HG03103 (cell line): ENCODE data around the gene RNFT2.
"Not testable (repeated sequence)": the region's sequence is repeated elsewhere in the genome, so short reads cannot be mapped to it uniquely, and the experiment has no call there.

ENCODE experiments used
- ATAC-seq: cut with Tn5 transposase; IDR thresholded peaks from one replicate; pipeline ENCODE4 v1.9.1; 2021; ENCODE audit warnings: low read depth; ENCODE audit not compliant: unreplicated experiment

RNFT2 gene

DNA sequence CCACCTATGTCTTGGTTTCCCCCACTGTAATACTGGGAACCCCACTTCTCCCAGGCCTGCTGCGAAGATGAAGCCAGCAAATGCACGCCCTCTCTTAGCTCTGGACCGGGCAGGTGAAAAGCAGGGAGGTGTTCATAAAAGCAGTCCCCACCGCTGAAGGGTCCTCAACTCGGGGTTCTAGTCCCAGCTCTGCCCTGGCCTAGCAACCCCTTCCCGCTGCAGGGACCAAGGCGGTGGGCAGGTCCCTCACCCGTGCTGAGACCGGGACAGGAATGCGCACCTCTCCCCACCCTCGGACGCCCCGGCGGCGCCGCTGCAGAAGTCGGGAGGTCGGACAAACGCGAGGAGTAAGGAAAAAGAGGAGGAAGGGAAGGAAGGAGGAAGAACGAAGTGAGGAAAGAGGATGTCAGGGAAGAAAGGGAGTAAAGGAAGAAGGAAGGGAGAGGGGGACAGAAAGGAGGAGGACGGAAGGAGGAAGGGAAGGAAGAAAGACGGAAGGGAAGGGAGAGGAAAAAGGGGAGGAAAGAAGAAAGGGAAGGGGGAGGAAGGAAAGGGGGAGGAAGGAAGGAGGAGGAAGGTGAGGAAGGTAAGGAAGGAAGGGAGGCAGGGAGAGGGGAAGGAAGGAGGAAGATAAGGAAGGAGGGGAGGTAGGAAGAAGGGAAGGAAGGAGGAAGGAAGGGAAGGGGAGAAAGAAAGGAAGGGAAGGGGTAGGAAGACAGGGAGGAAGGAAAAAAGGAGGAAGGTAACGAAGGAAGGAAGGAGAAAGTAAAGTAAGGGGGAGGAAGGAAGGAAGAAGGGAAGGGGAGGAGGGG lies 947 bp upstream of the RNFT2 start:
- no peak for ATAC-seq

DNA sequence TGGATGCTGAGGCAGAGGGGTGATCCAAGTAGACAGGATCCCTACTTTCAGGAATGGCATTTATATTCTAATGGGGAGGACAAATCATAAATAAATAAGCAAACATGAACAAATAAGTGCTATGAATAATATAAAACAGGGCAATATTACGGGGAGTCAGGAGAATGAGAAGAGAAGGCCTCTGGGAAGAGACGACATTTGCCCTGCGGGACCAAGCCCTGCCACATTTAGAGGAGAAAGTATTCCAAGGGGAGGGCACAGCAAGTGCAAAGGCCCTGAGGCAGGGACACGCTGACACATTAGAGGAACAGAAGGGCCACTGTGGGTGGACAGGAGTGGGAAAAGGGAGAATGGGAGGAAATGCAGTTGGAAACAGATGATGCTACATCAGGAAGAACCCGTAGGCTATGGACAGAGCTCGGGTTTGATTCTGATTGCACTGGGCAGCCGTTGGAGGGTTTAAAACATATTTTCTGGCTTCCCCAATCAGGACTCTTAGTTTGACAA lies 1.3 kb downstream of the RNFT2 start:
- no peak for ATAC-seq

DNA sequence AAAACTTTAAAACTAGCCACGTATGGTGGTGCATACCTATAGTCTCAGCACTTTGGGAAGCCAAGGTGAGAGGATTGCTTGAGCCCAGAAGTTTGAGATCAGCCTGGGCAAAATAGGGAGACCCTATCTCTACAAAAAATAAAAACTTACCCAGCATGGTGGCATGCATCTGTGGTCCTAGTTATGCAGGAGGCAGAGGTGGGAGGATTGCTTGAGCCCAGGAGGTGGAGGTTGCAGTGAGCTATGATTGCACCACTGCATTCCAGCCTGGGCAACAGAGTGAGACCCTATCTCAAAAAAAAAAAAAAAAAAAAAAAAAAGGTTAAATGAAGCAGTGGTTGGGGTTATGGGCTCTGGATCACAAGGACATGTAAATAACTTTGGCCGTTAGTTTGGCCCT lies 4.7 kb downstream of the RNFT2 start:
- not testable (repeated sequence) for ATAC-seq

DNA sequence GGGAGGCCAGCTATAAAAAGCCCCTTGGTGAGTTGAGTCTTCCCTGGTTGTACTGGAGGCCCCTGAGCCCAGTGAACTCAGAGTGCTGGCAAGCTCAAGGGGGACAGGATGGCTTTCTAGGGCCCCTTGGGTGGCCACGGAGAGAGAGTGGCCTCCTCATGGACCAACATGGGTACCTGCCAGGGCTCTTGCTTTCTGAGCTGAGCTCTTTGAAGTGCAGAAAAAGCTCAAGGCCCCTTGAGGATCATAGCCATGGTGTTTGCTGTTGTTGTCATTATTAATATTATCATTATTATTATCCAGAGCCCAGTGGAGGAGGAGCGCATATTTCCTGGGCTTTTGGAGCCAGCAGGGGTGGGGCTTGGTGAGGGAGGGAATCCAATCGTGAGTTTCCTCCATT lies 6.7 kb downstream of the RNFT2 start:
- ATAC-seq = no peak

DNA sequence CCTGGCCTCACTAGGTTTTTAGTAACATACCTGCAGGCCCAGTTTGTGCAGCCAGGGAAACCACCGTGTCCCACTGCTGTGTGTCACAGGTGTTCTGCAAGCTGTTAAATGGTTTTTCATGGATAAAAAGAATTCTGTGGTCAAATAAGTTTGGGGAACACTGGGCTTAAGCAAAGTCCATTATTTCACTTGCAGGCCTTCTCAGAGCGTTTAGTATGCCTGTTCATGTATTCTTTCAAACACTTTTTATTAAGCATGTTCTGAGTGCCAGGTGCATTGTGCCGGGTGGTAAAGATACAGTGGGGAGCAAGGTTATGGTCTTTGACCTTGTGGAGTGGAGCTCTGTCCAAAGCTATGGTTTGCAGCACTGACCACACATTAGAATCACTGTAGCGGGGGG lies 7.4 kb downstream of the RNFT2 start:
- no peak for ATAC-seq

DNA sequence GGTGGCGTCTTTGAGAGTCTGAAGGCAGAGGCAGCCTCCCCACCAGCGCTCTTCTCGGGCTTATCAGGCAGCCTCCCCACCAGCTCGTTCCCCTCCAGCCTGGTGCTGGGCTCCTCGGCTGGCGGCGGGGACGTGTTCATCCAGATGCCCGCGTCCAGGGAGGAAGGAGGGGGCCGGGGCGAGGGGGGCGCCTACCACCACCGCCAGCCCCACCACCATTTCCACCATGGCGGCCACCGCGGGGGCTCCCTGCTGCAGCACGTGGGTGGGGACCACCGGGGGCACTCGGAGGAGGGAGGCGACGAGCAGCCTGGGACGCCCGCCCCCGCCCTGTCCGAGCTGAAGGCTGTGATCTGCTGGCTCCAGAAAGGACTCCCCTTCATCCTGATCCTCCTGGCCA lies 11.8 kb downstream of the RNFT2 start:
- no peak for ATAC-seq

DNA sequence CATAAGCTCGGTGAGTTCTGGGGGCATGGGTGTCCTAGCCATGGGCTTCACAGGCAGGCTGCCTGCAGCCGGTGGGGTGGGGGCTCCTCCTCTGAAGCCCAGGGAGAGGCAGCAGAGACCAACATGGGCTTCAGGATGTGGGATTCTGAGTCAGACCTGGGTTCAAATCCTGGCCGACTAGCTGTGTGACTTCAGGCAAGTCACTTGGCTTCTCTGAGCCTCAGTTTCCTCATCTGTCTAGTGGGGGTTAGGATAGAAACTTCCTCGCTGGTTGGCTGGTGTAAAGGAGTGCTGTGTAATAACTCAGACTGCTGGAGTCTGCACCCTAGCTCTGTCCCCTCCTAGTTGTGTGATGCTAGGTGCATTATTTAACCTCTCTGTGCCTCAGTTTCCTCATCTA lies 12.2 kb downstream of the RNFT2 start:
- ATAC-seq = no peak

DNA sequence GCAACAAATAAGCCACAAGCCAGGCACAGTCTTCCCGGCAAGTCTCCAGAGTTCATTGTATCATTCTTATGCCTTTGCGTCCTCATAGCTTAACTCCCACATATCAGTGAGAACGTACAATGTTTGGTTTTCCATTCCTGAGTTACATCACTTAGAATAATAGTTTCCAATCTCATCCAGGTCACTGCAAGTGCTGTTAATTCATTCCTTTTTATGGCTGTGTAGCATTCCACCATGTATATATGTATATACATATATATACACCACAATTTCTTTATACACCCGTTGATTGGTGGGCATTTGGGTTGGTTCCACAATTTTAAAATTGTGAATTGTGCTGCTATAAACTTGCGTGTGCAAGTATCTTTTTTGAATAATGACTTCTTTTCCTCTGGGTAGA lies 16.0 kb downstream of the RNFT2 start:
- ATAC-seq = not testable (repeated sequence)

DNA sequence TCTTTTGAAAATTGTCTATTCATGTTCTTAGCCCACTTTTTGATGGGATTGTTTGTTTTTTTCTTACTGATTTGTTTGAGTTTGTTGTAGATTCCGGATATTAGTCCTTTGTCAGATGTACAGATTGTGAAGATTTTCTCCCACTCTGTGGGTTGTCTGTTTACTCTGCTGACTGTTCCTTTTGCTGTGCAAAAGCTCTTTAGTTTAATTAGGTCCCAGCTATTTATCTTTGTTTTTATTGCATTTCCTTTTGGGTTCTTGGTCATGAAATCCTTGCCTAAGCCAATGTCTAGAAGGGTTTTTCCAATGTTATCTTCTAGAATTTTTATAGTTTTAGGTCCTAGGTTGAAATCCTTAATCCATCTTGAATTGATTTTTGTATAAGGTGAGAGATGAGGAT lies 16.7 kb downstream of the RNFT2 start:
- not testable (repeated sequence) for ATAC-seq

DNA sequence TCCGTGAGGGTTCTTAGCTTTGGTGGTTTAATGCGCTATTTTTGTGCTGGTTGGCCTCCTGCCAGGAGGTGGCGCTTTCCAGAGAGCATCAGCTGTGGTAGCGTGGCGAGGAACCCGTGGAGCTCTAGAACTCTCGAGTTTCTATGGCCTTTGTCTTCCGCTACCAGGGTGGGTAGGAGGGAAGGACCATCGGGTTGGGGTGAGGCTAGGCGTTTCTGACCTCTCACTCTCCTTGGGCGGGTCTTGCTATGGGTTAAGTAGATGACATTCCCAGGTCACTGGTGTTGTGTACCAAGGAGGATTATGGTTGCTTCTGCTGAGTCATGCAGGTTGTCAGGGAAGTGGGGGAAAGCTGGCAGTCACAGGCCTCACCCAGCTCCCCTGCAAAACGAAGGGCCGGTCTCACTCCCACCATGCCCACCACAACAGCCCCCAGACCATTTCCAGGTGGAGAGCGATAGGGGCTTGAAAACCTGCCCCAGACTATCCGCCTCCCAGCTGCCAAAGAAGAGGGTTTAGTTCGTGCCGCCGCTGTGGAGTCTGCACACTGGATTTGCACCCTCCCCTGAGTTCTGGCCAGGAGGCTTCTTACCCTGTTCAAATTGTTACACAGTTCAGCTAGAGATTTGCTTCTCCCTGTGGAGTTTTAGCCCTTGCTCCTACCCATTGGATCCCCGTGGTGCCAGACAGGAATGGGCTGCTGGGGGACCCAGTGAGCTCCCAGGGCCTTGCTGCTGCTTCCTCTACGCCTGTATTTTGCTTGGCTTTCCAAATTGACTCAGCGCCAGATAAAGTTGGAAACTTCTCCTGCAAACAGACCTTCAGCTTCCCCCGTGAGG lies 21.9 kb downstream of the RNFT2 start:
- no peak for ATAC-seq

DNA sequence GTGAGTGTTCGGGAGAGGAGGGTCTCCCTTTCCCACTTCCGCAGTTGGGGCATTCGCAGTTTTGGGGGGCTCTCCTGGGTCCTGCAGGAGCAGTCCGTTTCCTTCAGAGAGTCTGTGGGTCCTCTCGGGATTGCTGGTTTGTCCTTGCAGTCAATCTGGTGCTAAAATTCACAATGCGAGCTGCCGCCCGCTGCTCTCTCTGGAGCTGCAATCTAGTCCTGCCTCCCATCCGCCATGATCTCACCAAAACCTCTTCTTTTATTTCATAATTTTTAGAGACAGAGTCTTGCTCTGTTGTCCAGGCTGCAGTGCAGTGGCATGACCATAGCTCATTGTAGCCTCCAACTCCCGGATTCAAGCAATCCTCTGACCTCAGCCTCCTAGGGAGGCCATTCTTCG lies 22.5 kb downstream of the RNFT2 start:
- ATAC-seq = no peak

DNA sequence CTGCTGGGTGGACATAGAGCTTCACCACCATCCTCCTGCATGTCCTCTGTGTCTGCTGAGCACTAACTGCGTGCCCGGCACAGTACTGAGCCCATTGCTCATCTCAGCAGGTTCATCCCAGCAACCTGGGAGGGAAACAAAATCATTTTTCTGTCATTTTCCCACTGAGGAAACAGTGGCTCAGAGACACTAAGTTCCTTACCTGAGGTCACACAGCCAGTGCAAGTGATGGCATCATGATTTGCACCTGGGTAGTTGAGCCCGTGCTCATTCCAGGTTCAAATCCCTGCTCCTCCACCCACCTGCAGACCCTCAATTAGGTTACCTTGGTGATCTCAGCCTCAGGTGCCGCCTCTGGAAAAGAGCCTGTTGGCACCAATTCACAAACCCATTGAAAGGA lies 23.4 kb downstream of the RNFT2 start:
- no peak for ATAC-seq

DNA sequence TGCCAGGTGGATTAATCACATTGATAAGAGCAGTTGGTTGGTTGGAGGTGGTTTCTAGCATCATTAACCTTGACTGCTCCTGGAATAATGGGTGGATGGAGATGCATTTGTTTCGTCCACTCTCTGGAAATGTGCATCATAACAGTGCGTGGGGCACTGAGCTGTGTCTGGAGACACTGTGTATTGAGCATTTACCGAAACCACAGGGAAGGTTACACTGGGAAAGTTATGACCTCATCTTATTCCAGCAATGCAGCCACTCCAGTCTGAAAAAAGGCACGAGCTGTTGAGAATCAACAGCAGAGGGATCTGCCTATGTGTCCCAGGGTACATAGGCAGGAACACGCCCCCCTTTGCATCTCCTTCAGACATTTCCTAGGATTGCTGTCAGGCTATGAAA lies 27.2 kb downstream of the RNFT2 start:
- ATAC-seq = no peak

DNA sequence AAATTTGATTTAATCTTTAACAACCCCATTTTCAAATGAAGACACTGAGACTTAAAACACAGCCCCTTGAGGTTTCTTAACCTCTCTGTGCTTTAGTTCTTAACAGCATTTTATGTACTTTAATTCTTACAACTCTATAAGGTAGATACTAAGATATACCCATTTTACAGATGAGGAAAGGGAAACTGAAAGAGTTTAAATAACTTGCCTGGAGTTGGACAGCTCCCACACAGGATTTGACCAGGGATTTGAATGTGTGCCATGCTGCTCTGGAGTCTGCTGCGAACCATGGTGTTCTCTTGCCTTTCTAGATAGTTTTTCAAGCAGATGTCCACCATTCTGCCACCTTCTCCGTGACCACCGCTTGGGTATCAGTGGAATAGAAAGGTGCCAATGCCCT lies 28.2 kb downstream of the RNFT2 start:
- ATAC-seq = no peak

DNA sequence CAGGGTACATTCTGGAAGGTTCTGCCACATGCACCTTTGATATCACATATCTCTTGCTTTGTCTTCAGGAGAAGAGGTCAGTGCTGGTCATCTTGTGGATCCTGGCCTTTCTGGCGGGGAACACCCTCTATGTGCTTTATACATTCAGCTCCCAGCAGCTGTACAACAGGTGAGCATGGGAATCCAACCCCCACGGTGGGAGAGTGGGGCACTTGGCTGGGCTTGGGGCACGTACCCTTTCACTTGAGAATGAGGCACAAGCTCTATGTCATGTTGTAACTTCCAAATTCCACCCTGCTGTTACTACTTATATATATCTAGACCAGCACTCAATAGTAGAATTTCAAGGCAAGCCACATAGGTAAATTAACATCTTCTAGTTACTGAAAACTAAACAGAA lies 28.6 kb downstream of the RNFT2 start:
- no peak for ATAC-seq

DNA sequence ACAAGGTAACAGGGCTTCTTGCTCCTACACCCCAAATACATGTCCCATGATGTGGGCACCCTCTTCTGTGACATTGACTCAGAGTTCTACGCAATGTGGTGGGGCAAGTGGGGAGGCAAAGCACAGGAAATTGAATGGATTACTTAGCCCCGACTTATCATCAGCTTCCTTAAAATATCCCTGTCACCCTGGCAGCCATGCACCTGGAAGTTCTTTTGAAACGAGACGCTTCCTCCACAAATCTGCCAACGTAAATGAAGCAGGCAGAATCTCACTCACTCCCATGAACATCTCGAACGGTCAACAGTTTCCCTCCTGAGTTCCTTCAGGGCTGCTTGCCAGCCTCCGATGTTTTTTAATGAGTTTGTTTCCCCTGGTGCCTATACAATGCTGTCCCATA lies 33.5 kb downstream of the RNFT2 start:
- ATAC-seq = no peak

DNA sequence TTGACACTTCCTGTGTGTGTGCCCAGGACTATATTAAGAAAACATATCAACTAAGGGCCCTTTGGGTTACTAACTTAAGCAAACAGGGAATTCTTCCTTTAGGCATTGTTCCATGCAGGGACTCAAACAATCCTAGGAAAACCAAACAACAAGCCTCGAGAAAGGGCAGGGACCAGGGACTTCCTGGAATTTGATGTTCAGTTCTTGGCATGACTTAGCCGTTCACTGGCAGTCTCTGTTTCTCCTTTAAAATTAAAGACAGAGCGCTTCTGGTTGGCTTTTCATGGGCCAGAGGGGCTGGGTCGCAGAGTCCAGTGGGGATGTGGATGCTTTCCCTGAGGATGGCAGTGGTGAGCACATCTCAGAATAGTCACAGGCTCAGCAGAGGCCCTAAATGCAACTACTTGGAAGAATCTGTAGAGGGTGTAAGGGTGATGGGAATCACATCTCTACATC lies 35.2 kb downstream of the RNFT2 start:
- no peak for ATAC-seq

DNA sequence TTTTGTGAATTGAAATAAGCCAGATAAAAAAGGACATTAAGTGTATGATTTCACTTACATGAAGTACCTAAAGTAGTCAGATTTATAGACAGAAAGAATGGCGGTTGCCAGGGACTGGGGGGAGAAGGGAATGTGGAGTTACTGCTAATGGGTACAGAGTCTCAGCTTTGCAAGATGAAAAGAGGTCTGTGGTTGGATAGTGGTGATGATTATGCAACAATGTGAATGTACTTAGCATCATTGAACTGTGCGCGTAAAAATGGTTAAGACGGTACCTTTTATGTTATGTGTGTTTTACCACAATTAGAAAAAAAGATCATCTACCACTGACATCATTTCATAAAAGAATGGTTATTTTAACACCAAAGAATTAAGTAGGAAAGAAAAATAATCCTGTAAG lies 35.9 kb downstream of the RNFT2 start:
- ATAC-seq = no peak

DNA sequence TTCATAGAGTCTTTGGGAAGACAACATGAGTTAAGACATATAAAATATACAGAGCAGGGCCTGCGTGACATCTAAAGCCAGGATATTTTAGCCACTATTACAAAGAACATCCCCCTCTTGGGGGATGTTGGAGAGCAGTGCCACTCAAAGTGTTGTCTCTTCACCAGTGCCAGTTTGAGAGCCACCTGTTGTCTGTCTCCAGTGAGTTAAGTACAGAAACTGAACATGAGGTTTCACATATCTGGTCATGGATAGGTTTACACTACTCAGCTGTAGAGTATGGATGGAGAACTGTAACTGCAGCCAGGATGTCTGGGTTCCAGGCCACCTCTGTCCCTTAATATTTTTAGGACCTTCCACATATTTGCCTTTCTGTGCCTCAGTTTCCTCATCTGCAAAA lies 39.1 kb downstream of the RNFT2 start:
- ATAC-seq = no peak

DNA sequence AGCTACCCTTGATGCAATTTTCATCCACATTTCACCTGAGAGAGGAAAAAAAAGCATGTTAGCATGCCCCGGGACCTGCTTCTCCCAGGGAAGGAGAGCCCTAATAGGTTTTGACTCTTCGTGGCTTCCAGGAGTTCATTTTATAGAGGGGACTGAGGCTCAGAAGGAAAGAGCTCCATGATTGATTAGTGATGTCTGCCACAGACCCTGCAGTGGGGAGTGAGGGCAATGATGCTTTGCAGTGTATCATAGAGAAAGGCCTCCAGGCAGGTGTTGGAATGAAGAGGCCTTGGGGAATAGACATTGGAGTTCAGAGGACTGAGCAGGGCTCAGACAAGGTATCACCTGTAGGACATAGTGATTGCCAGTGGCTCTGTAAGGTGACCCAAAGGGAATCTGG lies 41.5 kb downstream of the RNFT2 start:
- ATAC-seq = no peak

DNA sequence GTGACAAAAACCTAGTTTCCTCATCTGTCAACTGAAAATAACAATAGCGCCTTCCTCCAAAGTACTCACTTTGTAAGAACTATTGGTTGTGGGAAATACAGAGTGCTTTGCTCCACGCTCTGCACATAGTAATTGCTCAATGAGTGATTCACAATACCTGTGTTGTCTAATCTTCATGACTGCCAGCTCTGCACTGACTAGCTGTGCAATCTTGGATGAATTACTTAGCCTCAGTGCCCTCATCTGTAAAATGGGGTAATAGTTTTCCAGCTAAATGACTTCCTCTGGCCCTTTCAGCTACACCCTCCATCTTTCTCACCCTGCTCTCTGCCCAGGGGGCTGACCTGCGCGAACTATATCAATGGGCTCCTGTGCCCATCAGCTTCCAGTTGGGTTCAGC lies 42.8 kb downstream of the RNFT2 start:
- no peak for ATAC-seq
